AG09309 (cell line): ENCODE measurements around the gene CCDC57.

Experiments
- DNase-seq: peaks from one replicate; pipeline ENCODE4 v3.0.0-alpha.2; 2010; ENCODE audit warnings: low read depth
- H3K4me3 ChIP-seq: 2 replicates; pipeline ENCODE4 v1.5.1; 2011; ENCODE audit warnings: mild to moderate bottlenecking, low read depth, low read length, moderate library complexity; ENCODE audit not compliant: control insufficient read depth
- TF ChIP-seq, protein P1 (sequence below): IDR thresholded peaks from 2 replicates; pipeline ENCODE4 v1.5.1; 2011; ENCODE audit warnings: mild to moderate bottlenecking, low read depth, low read length, inconsistent platforms; ENCODE audit not compliant: insufficient read depth, control insufficient read depth; ENCODE audit errors: missing control alignments

The CCDC57 gene

DNA sequence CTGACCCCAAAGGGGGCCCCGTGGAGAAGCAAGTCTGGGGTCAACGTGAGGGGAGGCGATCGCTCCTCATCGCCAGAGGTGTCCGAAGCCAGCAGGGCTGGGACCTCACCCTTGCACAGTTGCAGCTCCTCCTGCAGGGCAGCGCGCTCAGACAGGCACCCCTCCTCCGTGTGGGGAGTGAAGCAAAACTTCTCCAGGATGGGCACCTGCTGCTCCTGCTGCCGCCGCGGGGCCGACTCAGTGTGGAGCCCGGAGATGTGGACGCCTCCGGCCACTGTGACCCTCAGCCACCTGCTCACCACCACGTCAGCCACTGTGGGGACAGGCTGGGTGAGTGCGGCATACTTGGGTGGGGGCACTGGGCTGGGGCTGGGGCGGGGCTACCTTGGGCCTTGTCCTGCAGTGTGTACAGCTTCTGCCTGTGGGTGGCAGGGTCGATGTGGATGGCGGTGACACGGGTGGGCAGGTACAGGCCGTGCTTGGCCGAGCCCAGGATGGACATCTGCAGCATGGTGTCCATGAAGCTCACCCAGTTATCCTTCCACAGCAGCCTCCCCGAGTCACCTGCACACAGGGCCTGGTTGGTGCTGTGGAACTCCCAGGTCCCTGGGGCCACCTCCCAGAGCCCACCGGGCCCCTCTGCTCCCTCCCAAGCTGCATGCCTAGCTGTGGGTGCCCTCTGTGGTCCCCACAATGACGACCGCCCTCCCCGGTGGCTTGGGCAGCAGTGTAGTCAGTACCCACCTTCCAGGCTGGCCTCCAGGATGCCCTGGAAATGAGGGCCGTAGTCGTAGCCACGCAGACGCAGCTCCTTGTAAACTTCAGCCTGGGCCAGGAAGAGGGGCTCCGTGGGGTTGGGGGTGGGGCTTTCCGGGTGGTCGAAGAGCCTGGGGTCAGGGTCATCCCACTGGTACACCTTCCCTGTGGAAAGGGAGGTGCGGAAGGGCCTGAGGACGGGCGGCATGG is 125.4 kb downstream of the CCDC57 start:
- DNase-seq = no peak
- H3K4me3 ChIP-seq = no peak overlapping the region
- TF ChIP-seq, protein P1, sequence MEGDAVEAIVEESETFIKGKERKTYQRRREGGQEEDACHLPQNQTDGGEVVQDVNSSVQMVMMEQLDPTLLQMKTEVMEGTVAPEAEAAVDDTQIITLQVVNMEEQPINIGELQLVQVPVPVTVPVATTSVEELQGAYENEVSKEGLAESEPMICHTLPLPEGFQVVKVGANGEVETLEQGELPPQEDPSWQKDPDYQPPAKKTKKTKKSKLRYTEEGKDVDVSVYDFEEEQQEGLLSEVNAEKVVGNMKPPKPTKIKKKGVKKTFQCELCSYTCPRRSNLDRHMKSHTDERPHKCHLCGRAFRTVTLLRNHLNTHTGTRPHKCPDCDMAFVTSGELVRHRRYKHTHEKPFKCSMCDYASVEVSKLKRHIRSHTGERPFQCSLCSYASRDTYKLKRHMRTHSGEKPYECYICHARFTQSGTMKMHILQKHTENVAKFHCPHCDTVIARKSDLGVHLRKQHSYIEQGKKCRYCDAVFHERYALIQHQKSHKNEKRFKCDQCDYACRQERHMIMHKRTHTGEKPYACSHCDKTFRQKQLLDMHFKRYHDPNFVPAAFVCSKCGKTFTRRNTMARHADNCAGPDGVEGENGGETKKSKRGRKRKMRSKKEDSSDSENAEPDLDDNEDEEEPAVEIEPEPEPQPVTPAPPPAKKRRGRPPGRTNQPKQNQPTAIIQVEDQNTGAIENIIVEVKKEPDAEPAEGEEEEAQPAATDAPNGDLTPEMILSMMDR = no peak

DNA sequence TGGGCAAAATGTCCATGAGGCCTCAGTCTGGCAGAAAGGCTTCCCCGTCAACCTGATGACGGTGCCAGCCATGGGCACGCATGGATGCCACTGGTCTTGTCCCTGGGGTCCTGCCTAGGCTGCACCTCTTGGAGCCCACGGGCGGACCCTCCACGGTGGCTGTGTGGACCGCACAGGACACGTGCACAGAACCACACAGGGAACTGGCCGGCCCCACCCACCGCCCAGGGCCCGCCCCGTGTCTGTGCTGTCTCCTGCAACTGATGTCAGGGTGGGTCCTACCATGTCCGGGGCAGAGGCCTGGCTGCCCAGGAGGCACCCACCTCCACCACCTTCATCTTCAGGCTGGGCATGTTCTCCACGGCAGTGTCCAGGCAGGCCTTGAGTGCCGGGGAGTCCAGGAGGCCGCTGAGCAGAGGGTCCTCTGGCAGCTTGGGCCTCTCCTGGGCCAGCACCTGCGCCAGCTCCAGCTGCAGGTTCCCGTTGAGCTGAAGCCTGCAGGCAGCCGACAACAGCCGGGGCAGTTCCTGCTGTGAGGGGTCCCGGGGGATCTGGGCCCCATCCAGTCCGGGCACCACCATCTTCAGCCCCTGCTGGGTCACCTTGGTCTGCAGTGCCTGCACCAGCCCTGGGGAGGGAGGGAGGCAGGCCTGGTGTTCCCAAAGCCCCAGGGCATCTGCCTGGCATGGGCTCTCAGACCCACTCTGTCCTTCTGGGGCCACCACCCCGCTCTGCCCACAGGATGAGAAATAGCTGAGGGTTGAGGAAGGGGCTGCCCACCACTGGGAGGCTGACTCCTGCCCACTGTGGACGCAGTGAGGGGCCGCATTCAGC is 126.5 kb downstream of the CCDC57 start:
- TF ChIP-seq, protein P1 = no peak
- DNase-seq = no peak

DNA sequence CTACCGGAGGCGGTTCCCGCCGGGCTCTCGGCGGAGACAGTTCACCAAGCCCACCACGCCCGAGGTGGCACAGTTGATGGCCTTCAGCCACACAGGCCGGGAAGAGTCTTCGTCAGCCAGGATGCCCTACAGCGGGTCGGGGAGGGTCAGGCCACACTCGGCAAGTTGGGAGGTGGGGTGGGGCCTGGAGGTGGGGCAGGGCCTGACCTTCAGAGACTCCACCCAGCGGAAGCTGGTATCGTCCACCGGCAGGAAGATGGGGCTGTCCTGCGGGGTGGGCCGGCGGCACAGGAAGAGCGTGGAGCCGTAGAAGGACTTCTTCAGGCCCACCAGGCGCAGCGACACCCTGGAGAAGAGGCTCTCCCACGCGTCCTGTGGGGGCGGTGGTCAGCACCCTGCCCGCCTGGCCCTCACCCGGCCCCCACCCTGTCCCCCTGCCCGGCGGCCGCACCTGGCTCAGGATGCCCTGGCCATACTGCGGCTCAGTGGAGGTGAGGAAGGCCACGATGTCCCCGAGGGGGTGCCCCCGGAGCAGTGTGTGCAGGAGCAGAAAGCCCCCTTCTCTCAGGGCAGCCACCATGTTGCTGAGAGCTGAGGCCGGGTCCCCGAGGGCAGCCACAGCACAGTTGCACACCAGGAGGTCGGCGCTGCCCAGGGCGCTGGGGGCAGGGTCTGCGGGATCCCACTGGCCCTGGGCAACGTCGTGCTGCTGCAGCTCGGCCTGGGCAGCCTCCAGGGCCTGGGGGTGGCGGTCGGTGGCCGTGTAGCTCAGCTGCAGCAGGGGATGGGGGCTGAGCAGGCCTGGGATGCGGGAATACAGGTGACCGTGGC is 127.4 kb downstream of the CCDC57 start:
- TF ChIP-seq, protein P1 = no peak
- H3K4me3 ChIP-seq = no peak overlapping the region
- no peak for DNase-seq

More for the DNA sequence above, 126.5 kb downstream of the CCDC57 start:
- H3K4me3 ChIP-seq = no peak overlapping the region

DNA sequence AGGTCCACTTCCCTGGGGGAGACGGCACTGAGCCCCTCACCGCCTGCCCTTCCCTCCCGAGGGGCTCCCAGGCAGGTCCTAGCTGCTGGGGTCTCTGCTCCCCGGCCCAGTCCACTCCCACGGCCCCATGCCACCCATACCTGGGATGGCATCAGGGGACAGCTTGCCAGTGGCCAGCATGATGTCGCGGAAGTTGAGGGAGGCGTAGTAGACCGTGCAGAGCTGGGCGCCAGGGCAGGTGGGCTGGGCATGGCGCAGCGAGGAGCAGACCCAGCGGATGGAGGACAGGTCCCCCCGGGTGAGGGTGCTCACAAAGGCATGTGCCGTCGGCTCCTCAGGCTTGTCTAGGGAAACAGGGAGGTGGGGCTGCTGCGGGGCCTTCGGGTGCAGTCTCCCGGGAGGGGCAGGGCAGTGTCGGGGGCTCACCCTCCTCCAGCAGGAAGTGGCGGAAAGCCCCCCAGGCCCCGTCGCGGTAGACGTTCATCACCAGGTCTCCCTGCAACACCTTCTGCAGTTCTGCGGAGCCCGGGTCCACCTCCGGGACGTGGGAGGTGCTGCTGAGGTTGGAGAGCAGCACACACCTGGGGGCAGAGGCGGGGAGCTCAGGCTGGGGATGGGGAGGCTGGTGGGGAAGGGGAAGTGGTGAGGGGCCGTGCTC is 128.1 kb downstream of the CCDC57 start:
- TF ChIP-seq, protein P1 = no peak
- no peak for DNase-seq
- no peak overlapping the region for H3K4me3 ChIP-seq

DNA sequence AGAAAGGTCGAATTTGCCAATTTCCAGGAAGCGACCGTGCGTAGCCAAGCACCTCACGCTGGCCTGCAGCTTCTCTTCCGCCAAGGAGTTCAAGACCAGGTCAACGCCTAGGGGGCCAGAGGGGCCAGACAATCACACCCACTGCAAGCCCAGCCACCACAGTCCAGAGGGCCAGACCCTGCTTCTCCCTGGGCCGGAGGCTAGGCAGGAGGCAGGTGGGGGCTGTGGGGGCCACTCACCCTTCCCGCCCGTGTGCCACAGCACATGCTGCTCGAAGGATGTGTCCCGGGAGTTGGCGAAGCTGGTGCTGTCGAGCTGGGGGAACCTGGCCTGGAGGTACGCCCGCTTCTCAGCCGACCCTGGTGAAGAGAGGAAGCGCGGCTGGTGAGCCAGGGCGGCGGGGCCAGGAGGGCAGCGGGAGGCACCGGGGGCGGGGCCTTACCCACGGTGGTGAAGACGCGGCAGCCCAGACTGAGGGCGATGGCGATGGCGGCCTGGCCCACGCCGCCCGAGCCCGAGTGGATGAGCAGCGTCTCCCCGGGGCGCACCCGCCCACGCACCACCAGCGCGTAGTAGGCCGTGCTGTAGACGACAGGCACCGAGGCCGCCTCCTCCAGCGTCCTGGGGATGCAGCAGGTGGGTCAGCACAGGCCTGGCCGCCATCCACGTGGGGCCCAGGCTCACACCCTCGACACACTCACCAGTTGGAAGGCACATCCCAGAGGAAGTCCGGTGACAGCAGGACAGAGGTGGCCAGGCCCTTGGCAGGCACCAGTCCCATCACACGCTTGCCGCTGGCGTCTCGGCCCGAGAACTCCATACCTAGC is 128.9 kb downstream of the CCDC57 start:
- TF ChIP-seq, protein P1 = no peak
- DNase-seq = no peak
- no peak overlapping the region for H3K4me3 ChIP-seq
